Measurements from ENCODE around the gene GNAS.
A peak's percentile ranks its signal among the peaks of the same experiment; 100 is the strongest.

- no peak for TF ChIP-seq CTCF (IDR thresholded peaks at IDR 0.05)
- peak in 2 of 4 donors; percentile 78 to 81 for TF ChIP-seq POLR2A (IDR thresholded peaks at IDR 0.05)
Observed at GRCh38 chr20:58891086-58891717, 38.7 kb downstream of the GNAS start.

Measured in esophagus squamous epithelium (tissue), 4 donors.